NCI-H146 treated with DMSO at 0.1 percent for 48 hours (cell line): ENCODE data around the gene HCFC2.
A peak's percentile ranks its signal among the peaks of the same experiment; 100 is the strongest.
"Not testable (repeated sequence)": the region's sequence is repeated elsewhere in the genome, so short reads cannot be mapped to it uniquely, and the experiment has no call there.

ENCODE experiments used
- DNase-seq: peaks from one replicate; lab custom pipeline; 2025; ENCODE audit not compliant: unreplicated experiment; lab: John Stamatoyannopoulos, UW

The HCFC2 gene

DNA sequence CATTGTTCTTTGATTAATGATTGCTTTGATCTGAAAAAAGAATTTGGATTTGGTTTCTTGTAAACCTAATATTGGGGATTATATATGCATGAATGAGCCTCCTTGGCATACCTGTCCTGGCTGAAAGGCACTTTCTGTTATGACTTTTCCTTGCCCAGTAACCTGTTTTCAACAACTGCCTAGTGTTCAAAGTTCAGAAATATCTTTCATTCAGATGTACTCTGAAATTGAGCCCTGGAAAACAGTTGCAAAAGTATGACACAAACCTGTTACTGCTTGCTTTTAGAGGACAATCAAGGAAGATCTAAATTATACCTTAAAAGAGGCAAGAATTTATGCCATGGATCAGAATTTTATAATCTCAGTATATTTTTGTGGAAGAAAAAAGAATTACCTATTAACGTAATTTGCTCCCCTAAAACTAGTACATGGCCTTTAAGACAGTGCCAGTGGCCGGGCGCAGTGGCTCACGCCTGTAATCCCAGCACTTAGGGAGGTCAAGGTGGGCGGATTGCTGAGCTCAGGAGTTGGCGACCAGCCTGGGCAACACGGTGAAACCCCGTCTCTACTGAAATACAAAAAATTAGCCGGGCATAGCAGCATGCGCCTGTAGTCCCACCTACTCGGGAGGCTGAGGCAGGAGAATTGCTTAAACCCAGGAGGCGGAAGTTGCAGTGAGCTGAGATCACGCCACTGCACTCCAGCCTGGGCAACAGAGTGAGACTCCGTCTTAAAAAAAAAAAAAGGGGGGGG, 50.7 kb downstream of the HCFC2 start:
- not testable (repeated sequence) for DNase-seq

DNA sequence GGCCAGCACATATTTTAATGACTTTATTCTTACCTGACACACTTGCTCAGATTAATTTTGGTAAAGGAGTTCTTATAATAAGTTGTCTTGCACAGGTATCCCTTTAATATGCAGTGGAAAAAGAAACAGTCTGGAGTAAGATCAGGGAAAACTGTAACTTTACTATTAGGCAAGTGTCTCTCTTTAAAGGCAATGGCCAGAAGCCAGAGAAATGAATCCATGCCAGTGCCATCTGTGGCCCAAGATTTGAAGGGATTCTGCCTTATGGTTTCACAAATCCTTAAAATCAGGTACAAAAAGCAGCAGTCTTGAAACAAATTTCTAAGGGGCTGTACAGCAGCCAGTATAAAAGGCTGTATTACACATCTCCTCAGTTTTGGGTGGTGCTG, 51.2 kb downstream of the HCFC2 start:
- no peak for DNase-seq

DNA sequence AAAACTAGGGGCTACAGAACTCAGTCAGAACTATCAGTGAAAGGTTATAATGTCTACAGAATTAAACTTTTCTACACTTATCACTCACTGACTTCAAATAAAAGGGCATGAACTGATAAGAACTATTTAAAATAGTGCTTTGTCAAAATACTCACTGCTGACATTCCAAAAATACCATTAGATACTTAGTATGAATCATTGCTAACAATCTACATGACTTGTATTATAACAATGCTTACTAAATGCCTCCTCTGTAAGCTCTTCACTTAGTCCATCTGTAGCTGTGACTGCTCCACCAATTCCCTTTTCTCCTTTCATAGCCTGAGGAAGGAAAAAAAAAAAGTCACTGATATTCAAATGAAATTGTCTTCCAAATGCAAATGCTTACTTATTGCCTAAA, 56.7 kb downstream of the HCFC2 start:
- no peak for DNase-seq

GRCh38 chr12:104122298-104122697, 58.0 kb downstream of the HCFC2 start:
- no peak for DNase-seq

DNA sequence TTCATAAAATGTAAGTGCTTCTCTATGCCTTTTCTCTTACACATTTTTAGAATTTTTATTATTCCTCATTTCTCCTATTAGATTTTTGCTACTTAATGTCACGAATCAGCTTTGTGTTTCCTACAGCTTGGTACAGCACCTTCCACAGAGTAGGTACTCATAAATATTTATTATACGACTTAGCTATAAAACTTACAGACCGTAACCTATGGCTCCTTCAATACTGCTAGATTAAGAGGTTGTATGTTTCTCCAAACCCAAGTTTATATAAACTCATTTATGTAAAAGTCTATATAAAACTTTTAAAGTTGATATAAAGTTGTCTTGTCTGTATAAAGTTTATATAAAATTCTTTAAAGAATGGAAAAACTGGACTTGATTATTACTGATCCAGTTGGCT, 62.2 kb downstream of the HCFC2 start:
- no peak for DNase-seq

- DNase-seq = no peak
Measured at GRCh38 chr12:104130760-104131159, 66.4 kb downstream of the HCFC2 start.

DNA sequence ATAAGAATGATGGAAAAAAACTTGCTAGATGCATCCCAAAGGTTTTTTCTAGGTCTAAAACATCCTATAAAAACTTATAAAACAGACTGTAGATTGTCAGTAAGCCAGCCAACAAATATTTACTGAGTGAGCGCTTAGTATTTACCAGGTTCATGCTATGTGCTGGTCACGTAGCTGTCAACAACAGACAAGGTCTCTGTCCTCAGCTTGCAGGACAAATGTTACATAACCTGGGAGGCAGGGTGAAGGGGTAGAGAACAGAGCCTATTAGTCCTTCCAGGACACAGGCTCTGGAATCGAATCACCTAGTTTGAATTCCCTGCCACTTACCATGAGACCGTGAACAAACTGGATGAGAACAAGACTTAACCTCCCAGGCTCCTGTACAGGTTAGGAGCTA, 67.3 kb downstream of the HCFC2 start:
- no peak for DNase-seq

DNA sequence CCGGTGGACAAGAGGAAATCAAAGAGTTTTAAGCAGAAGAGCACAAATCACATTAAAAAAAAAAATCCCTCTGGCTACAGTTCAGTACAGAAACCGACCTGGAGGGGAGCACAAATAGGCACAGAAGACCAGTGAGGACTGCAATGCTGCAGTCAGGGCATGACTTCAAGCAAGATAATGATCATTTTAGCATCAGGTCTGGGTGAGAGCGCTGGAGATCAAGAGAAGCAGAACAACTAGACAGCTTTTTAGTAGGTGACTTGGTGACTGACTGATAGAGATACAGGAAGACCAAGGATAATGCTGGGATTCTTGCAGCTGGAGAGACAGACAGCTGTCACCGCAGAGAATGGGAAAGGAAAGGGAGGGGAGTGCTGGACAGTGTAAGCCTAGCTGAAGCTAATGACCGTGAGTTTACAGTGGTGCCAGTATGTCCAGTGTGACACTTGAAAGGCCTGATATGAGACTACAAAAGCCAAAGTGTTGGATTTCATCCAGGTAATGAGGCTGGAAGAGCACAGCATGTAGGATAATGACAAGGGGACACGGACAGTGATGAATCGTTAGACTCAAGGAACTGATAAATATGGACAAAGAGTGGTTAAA, 68.1 kb downstream of the HCFC2 start:
- peak; percentile 93 for DNase-seq

- no peak for DNase-seq
Measured at GRCh38 chr12:104133321-104133720, 69.0 kb downstream of the HCFC2 start.

- no peak for DNase-seq
Measured at GRCh38 chr12:104133866-104134265, 69.5 kb downstream of the HCFC2 start.

GRCh38 chr12:104134882-104135281, 70.6 kb downstream of the HCFC2 start:
- DNase-seq = no peak

DNA sequence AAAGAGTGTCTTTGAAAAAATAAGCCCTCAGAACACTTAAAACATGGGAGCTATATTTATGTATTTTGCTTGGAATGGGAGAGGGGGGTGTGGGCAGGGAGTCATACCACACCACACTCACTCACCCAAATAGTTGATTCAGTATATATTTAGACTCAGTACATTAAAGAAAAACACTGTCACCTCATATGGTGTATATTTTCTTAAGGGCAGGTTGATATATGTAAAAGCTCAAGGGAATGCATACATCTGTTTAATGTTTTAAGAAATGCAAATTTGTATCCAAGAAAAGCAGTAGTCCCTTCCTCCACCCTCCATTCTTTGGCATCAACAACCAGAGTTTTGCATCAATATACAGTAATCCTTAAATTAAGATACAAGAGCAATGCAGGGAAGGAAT, 72.2 kb downstream of the HCFC2 start:
- no peak for DNase-seq

GRCh38 chr12:104137001-104137901, 72.9 kb downstream of the HCFC2 start:
- peak; percentile 42 for DNase-seq

DNA sequence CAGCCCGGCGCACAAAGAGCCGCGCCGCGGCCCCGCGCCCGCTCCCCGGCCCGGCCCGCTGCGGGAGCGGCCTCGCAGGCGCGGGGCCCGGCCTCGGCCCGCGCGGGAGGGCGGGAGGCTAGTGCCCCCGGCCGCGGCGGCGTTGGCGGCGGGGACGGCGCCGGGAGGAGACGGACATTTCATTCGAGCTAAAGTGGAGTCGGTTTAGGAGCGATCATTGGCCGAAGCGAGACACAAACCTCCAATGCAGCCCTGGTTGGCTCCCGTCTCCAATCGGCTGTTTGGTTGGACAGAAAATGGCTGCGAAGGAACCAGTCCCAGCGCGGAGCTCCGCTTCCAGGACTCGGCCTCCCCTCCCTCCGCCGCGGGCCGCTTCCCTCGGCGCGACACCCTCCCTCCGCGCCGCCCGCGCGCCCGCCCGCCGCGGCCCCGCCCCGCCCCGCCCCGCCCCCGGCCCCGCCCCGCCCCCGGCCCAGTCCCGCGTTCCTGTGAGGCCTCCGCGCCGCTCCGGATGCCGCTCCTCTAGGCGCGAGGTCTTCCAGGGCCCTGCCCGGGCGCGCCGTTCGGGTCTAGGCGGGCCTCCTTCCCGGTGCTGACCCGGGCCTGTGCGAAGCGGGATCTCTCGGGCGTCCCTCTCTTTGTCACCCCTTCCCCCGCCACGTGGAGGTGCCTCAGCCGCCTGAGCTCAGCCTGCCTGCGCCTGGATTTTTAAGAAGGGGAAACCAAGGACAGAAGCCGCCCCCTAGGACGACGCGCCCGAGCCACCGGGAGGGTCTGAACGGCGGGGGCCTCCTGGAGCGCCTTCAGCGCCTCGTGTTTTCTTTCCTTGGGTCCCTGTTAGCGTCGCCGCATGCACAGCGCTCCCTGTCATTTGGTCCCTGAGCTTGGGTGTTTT, 73.8 kb downstream of the HCFC2 start, which contains the start of gene NFYB:
TSS of gene NFYB (minus strand) at position 309 of the 895 bp plus-strand sequence. CDS start 2,757 bp downstream, outside the sequence.
- peak; percentile 94 for DNase-seq

DNA sequence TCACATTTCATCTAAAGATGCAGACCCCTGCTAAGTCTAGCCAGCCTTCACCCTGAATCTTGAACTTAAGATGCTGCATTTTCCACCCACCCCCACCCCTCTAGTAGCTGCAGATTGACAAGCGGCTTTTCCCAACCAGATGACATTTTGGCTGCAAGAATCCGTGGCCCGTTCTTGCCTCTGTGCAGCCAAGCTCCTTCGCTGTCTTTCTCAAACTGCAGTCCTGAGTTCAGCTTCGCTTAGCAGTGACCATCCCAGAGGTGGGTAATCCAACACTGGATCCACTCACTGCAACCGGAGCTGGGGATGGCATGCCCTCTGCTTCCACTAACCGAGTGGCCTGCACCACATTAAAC, 74.4 kb downstream of the HCFC2 start:
- DNase-seq = no peak

DNA sequence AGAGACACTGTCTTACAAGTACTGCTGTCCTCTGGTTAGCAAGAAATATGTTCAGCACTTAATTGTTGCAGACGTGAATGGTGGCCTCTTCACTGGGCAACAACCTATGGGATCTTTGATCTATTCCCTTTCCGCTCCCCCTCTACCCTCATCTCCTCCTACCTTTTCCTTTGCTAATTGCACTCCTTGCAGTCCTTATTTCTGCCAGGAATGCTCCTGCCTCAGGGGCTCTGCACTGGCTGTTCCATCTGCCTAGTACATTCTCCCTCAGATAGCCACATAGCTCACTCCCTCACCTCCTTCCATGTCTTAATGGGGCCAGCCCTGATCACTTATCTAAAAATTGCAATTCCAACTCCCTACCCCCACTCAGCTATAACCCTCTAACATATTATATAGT, 78.2 kb downstream of the HCFC2 start:
- DNase-seq = no peak

DNA sequence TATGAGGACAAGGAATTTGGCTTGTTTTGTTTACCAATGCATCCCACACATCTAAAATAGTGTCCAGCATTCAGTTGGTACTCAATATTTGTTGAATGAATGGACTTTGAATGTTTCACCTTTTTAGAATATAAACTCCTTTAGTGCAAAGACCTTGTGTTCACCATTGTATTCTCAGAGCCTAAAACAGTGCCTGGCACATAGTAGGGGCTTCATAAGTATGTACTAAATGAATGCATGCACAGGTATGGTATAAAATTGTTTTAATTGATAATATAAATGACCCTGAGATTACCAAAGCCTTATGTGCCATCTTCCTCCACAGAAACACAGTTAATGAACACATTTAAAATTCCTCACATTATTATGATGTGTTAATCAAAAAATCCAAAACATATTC, 78.7 kb downstream of the HCFC2 start:
- DNase-seq = no peak

DNA sequence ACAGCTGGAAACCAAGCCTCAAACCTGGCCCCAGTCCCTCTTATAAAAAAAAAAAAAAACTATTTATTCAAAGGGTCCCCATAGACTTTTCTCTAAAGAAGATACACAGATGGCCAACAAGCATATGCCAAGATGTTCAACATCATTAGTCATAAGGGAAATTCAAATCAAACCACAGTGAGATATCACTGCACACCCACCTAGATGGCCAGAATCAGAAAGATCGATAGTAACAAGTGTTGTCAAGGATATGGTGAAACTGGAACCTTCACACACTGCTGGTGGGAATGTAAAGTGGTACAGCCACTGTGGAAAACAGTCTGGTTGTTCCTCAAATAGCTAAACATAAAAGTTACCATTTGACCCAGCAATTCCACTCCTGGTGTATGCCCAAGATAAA, 79.6 kb downstream of the HCFC2 start:
- DNase-seq = no peak

DNA sequence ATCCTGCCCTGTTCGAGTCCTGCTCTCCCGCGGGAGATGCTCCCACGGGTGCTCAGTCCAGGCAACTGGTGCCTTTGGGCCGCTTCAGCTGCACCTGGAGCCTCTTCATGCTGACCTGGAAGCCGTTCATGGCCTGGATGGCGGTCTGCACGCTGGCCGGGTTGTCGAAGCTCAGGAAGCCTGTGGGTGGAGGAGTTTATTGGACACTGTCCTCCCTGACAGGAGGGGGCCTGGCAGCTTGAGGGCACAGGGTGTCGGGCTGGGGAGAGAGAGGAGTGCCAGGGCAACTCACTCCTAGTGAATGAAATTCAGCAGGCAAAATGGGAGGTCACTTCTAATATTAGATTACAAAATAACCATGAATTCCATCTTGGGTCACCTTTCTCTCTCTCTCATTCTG, 83.0 kb downstream of the HCFC2 start:
- DNase-seq = no peak

GRCh38 chr12:104150416-104150815, 86.1 kb downstream of the HCFC2 start:
- DNase-seq = peak; percentile 30
